MM.1S (cell line): Measurements from ENCODE around the gene RNF217.

Source experiments
- CTCF ChIP-seq: fragments of 300-600 bp; sonication (generic); IDR thresholded peaks from 2 replicates; pipeline ENCODE4 v1.5.1; 2016; ENCODE audit warnings: antibody characterized with exemption, low read length, mixed read lengths
- EZH2 ChIP-seq: fragments of 300-600 bp; sonication (generic); optimal IDR thresholded peaks from 2 replicates; pipeline ENCODE3; 2017; ENCODE audit warnings: low read depth, mild to moderate bottlenecking, antibody characterized with exemption, low read length, mixed read lengths
- EZH2phosphoT487 ChIP-seq: fragments of 300-600 bp; sonication (generic); IDR thresholded peaks from 2 replicates; pipeline ENCODE4 v1.6.1; 2018; ENCODE audit warnings: antibody characterized with exemption, low read length

- TF ChIP-seq CTCF (no peak), EZH2 (no peak), EZH2phosphoT487 (no peak)
Observed at GRCh38 chr6:124967444-124967843, 5.2 kb downstream of the RNF217 start.
